SK-N-SH (cell line): Measurements from ENCODE around the gene IDI2.

Source experiments
- CHD2 ChIP-seq: fragments of 150-350 bp; IDR thresholded peaks from 2 replicates; pipeline ENCODE4 v1.6.1; 2018; ENCODE audit warnings: low read length; ENCODE audit not compliant: partially characterized antibody
- EP300 ChIP-seq, 2 experiments: IDR thresholded peaks; 2 replicates each; pipeline versions ENCODE4 v1.4.0 to v1.6.1; 2012; ENCODE audit warnings: borderline replicate concordance in 1 of 2, low read depth in 1 of 2, low read length in 1 of 2
- FOXM1 ChIP-seq: IDR thresholded peaks from 2 replicates; pipeline ENCODE4 v1.4.0; 2012; ENCODE audit warnings: low read depth, mild to moderate bottlenecking
- POLR2AphosphoS5 ChIP-seq: IDR thresholded peaks from 2 replicates; pipeline ENCODE4 v1.6.1; 2012; ENCODE audit warnings: low read depth, low read length
- RAD21 ChIP-seq: IDR thresholded peaks from 2 replicates; pipeline ENCODE4 v1.6.1; 2012; ENCODE audit warnings: mild to moderate bottlenecking, low read length
- TF ChIP-seq, protein P1 (sequence below): IDR thresholded peaks from 2 replicates; pipeline ENCODE4 v1.6.1; 2012; ENCODE audit warnings: mild to moderate bottlenecking, low read depth, low read length, moderate library complexity

DNA sequence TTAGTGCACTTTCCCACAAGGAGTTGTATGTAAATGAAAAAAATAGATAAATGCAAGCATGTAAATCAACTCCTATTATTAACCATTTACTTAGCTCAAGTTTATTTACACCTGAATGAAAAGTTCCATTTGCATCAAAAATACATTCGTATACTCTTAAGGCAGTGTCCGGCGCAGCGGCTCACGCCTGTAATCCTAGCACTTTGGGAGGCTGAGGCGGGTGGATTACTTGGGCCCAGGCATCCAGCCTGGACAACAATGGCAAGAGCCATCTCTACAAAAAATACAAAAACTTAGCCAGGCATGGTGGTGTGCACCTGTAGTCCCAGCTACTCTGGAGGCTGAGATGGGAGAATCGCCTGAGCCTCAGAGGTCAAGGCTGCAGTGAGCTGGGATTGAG lies 4.2 kb upstream of the IDI2 start:
- TF ChIP-seq RAD21 (no peak), POLR2AphosphoS5 (no peak), FOXM1 (no peak), EP300 (IDR thresholded peaks at IDR 0.05; ENCODE audit: borderline replicate concordance in 1 of 2, low read depth in 1 of 2, low read length in 1 of 2) (no peak), CHD2 (no peak)
- TF ChIP-seq, protein P1, sequence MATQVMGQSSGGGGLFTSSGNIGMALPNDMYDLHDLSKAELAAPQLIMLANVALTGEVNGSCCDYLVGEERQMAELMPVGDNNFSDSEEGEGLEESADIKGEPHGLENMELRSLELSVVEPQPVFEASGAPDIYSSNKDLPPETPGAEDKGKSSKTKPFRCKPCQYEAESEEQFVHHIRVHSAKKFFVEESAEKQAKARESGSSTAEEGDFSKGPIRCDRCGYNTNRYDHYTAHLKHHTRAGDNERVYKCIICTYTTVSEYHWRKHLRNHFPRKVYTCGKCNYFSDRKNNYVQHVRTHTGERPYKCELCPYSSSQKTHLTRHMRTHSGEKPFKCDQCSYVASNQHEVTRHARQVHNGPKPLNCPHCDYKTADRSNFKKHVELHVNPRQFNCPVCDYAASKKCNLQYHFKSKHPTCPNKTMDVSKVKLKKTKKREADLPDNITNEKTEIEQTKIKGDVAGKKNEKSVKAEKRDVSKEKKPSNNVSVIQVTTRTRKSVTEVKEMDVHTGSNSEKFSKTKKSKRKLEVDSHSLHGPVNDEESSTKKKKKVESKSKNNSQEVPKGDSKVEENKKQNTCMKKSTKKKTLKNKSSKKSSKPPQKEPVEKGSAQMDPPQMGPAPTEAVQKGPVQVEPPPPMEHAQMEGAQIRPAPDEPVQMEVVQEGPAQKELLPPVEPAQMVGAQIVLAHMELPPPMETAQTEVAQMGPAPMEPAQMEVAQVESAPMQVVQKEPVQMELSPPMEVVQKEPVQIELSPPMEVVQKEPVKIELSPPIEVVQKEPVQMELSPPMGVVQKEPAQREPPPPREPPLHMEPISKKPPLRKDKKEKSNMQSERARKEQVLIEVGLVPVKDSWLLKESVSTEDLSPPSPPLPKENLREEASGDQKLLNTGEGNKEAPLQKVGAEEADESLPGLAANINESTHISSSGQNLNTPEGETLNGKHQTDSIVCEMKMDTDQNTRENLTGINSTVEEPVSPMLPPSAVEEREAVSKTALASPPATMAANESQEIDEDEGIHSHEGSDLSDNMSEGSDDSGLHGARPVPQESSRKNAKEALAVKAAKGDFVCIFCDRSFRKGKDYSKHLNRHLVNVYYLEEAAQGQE = no peak
